Measurements from ENCODE around the gene ASRGL1. TPM values are rescaled to one million over a fixed set of nuclear protein-coding genes. Genes with fewer than 3 reads are reported as not detected.

The ASRGL1 gene
- total RNA-seq, 2 donors from 2014 or later, result 1.3 to 2.2 TPM

DNA sequence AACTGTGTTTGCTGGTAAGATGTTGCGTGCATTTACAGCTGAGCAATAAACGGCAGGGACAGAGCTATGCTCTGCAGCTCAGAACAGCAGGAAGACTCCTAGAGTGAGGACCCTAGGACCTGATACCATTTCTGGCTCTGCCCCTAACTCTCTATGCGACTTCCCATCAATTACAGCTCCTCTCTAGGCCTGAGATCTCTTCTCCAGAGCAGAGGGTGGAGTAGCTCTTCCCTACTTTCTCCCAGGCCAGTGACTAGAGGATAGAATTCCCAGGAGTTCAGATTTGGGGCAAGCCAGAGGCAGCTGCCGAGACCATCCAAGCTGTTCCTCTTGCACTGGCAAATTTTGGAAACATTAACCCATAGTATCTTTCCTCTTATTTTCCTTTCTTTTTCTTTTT, 68.8 kb downstream of the ASRGL1 start:
- Mint-ChIP-seq H3K4me3 (no peak overlapping the region), H3K36me3 (ENCODE audit: low read depth) (no peaks in the 10 kb centered on the region), H3K9me3 (no peaks in the 10 kb centered on the region), H3K27ac (no peak overlapping the region), H3K4me1 (peaks cover 11% of the 10 kb centered on the region), H3K27me3 (no peaks in the 10 kb centered on the region)
- no peak for ATAC-seq (replicated peaks)

DNA sequence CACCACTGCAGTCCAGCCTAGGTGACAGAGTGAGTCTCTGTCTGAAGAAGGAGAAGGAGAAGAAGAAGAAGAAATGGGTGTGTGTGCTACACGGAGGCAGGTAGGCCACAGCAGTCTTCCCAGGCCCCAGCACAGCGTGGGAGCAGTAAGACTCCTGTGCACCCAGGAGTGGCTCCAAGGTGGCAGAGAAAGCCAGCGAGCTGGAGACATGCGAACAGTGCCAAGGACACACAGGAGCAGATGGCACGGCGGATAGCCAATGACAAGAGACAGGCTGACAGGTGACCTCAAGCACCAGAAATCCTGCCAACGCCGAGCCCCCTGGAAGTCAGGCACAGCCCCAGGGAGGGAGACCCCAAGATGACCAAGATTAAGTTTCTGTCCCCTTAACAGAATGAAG, 72.6 kb downstream of the ASRGL1 start:
- no peaks in the 10 kb centered on the region for H3K9me3 Mint-ChIP-seq
- no peaks in the 10 kb centered on the region for H3K4me1 Mint-ChIP-seq
- no peak overlapping the region for H3K4me3 Mint-ChIP-seq
- no peak overlapping the region for H3K27ac Mint-ChIP-seq
- H3K27me3 Mint-ChIP-seq, result no peaks in the 10 kb centered on the region
- no peaks in the 10 kb centered on the region for H3K36me3 Mint-ChIP-seq (ENCODE audit: low read depth)
- ATAC-seq (replicated peaks), result no peak

- Mint-ChIP-seq H3K4me1 (no peaks in the 10 kb centered on the region), H3K27ac (no peak overlapping the region), H3K9me3 (no peaks in the 10 kb centered on the region), H3K27me3 (no peaks in the 10 kb centered on the region), H3K36me3 (ENCODE audit: low read depth) (no peaks in the 10 kb centered on the region), H3K4me3 (no peak overlapping the region)
- no peak for ATAC-seq (replicated peaks)
Observed at GRCh38 chr11:62410972-62411371, 73.7 kb downstream of the ASRGL1 start.

- ATAC-seq (replicated peaks), result no peak
- H3K27me3 Mint-ChIP-seq, result no peaks in the 10 kb centered on the region
- H3K4me1 Mint-ChIP-seq, result no peaks in the 10 kb centered on the region
- H3K36me3 Mint-ChIP-seq (ENCODE audit: low read depth), result no peaks in the 10 kb centered on the region
- no peak overlapping the region for H3K27ac Mint-ChIP-seq
- H3K4me3 Mint-ChIP-seq, result no peak overlapping the region
- no peaks in the 10 kb centered on the region for H3K9me3 Mint-ChIP-seq
Observed at GRCh38 chr11:62411524-62411923, 74.3 kb downstream of the ASRGL1 start.

DNA sequence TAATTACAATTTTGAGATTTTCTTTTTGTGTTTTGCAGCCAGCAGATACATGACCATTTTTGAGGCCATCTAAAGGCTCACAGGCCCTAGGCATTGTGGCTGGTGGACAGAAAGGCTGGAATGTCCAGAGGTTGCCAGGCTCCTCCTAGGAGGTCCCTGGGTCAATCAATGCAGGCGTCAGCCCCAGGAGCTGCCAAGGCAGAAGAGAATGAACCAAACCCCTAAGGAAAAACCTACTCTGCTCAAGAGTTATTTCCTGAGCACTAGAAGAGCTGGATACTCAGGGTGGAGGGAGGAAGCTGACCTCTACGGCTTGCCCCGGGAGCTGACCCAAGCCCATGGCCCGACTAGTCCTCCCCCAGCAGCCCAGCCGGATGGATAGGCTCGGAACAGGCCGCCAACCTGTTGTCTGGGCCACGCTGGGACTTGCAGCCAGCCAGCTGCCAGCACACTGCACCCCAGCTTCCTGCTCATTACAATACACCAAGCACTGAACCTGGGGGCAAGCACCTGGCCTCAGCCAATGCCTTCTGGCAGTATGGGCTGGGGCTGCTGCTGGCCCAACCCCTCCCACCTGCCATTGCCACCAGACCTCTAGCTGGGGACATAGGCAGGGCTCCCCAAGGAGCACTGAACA, 75.9 kb downstream of the ASRGL1 start:
- Mint-ChIP-seq H3K4me3 (no peak overlapping the region), H3K4me1 (no peaks in the 10 kb centered on the region), H3K27ac (no peak overlapping the region), H3K9me3 (no peaks in the 10 kb centered on the region), H3K27me3 (no peaks in the 10 kb centered on the region), H3K36me3 (ENCODE audit: low read depth) (no peaks in the 10 kb centered on the region)
- no peak for ATAC-seq (replicated peaks)

DNA sequence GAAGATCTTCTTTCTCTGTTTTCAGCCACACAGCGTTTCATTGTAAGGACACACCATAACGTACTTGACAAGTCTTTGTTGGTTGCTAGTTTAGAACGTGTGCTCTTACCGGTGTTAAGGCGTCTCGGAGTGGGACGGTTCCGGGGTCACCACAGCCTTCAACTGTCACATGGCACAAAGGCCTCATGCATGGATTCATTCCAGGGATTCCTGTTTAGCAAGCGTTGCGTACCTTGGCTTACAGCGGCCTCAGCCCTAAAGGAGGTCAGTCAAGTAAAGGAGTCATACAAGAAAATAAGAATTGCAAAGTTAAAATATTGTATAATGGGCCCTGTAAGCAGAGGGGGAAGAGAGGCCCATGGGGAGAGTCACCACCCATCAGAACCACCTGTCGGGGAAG, 79.3 kb downstream of the ASRGL1 start:
- Mint-ChIP-seq H3K27ac (no peak overlapping the region), H3K4me1 (no peaks in the 10 kb centered on the region), H3K36me3 (ENCODE audit: low read depth) (no peaks in the 10 kb centered on the region), H3K4me3 (no peak overlapping the region), H3K9me3 (no peaks in the 10 kb centered on the region), H3K27me3 (no peaks in the 10 kb centered on the region)
- ATAC-seq (replicated peaks), result no peak

- no peaks in the 10 kb centered on the region for H3K9me3 Mint-ChIP-seq
- H3K4me3 Mint-ChIP-seq, result no peak overlapping the region
- no peaks in the 10 kb centered on the region for H3K27me3 Mint-ChIP-seq
- ATAC-seq (replicated peaks), result no peak
- H3K4me1 Mint-ChIP-seq, result no peaks in the 10 kb centered on the region
- no peak overlapping the region for H3K27ac Mint-ChIP-seq
- H3K36me3 Mint-ChIP-seq (ENCODE audit: low read depth), result no peaks in the 10 kb centered on the region
Observed at GRCh38 chr11:62418136-62418535, 80.9 kb downstream of the ASRGL1 start.

DNA sequence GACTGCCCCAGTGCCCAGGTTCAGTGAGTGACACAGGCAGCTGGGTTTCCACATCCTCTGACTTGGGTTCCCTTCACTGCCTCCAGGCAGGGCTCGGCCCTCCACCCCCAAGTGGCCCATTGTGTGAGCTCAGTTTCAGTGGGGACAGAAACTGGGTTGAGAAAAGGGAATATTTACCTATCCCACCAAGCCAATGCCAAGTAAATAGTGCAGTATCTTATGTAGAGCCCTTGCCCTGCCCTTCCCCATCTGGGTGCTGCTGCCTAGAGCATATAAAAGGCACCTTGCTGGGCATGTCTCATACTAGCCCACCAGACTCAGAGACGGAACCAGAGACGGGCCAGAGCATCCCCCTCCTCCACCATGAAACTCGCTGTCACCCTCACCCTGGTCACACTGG, 81.5 kb downstream of the ASRGL1 start, which contains the start of gene SCGB1A1:
TSS of gene SCGB1A1 (plus strand) at position 301 of the 400 bp plus-strand sequence. CDS start at position 364, 63 bp downstream.
- Mint-ChIP-seq H3K4me1 (no peaks in the 10 kb centered on the region), H3K27me3 (no peaks in the 10 kb centered on the region), H3K4me3 (no peak within 1 kb of the TSS), H3K27ac (peak within 1 kb of the TSS; percentile 46), H3K9me3 (no peaks in the 10 kb centered on the region), H3K36me3 (ENCODE audit: low read depth) (no peaks in the 10 kb centered on the region)
- ATAC-seq (replicated peaks), result no peak

DNA sequence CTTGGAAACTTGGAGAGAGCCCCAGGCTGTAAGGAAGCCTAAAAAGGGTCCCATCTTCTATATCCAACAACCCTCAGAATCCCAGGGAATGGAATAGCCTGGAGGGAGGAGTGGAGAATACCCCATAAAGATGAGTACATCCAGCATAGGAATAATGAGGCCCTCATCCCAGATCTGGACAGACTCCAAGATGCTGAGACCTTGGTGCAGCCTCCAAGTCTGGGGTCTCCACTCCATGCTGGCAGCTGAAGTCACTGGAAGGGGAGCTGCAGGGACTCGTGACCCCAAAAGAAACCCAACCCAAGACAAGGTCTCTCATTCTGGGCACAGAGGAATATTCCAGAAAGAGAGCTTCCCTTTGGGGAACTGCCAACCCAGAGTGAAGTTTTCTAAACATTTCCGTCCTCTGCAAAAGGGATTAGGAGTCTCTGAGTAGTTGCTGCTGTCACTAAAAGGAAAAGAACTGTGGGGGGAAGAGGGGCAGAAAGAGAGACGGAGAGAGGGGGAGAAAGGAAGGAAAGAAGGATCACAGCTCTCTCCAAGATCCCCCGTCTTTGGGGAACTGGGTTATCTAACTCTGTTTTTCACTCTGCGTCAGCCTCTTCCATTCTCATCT, 82.2 kb downstream of the ASRGL1 start:
- Mint-ChIP-seq H3K4me1 (no peaks in the 10 kb centered on the region), H3K27me3 (no peaks in the 10 kb centered on the region), H3K4me3 (no peak overlapping the region), H3K27ac (peak overlapping the region; percentile 46), H3K36me3 (ENCODE audit: low read depth) (no peaks in the 10 kb centered on the region), H3K9me3 (no peaks in the 10 kb centered on the region)
- no peak for ATAC-seq (replicated peaks)

GRCh38 chr11:62419943-62420342, 82.7 kb downstream of the ASRGL1 start:
- Mint-ChIP-seq H3K27me3 (no peaks in the 10 kb centered on the region), H3K4me3 (no peak overlapping the region), H3K4me1 (no peaks in the 10 kb centered on the region), H3K36me3 (ENCODE audit: low read depth) (no peaks in the 10 kb centered on the region), H3K9me3 (no peaks in the 10 kb centered on the region), H3K27ac (no peak overlapping the region)
- no peak for ATAC-seq (replicated peaks)

DNA sequence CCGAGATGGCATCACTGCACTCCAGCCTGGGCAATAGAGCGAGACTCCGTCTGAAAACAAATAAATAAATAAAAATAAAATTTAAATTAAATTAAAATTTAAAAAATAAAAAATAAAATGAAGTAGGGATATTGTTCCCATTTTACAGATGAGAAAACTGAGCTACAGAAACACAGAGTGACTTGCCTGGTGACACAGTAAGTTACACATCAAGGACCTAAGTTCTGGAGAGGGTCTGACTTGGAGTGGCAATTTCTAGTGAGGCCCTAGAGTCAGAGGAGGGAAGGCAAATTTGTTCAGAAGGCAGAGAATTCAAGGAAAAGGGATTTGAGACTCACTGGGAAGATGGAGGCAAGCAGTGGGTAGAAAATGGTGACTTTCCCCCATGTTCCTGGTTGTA, 83.6 kb downstream of the ASRGL1 start:
- Mint-ChIP-seq H3K4me3 (no peak overlapping the region), H3K27ac (peak overlapping the region; percentile 18), H3K36me3 (ENCODE audit: low read depth) (no peaks in the 10 kb centered on the region), H3K4me1 (no peaks in the 10 kb centered on the region), H3K27me3 (no peaks in the 10 kb centered on the region), H3K9me3 (no peaks in the 10 kb centered on the region)
- ATAC-seq (replicated peaks), result no peak

- no peaks in the 10 kb centered on the region for H3K27me3 Mint-ChIP-seq
- ATAC-seq (replicated peaks), result no peak
- H3K4me1 Mint-ChIP-seq, result peaks cover 6% of the 10 kb centered on the region
- no peak overlapping the region for H3K27ac Mint-ChIP-seq
- no peaks in the 10 kb centered on the region for H3K36me3 Mint-ChIP-seq (ENCODE audit: low read depth)
- no peaks in the 10 kb centered on the region for H3K9me3 Mint-ChIP-seq
- H3K4me3 Mint-ChIP-seq, result no peak overlapping the region
Observed at GRCh38 chr11:62421996-62422395, 84.7 kb downstream of the ASRGL1 start.

GRCh38 chr11:62423012-62423411, 85.8 kb downstream of the ASRGL1 start:
- no peak for ATAC-seq (replicated peaks)
- Mint-ChIP-seq H3K4me3 (no peak overlapping the region), H3K36me3 (ENCODE audit: low read depth) (no peaks in the 10 kb centered on the region), H3K9me3 (no peaks in the 10 kb centered on the region), H3K4me1 (peaks cover 13% of the 10 kb centered on the region), H3K27me3 (no peaks in the 10 kb centered on the region), H3K27ac (no peak overlapping the region)

- no peaks in the 10 kb centered on the region for H3K9me3 Mint-ChIP-seq
- H3K36me3 Mint-ChIP-seq (ENCODE audit: low read depth), result no peaks in the 10 kb centered on the region
- H3K4me3 Mint-ChIP-seq, result peak overlapping the region; percentile 75
- no peaks in the 10 kb centered on the region for H3K27me3 Mint-ChIP-seq
- peaks cover 23% of the 10 kb centered on the region for H3K4me1 Mint-ChIP-seq
- peak overlapping the region; percentile 91 for H3K27ac Mint-ChIP-seq
- ATAC-seq (replicated peaks), result peak; percentile 80
Observed at GRCh38 chr11:62427630-62428233, 90.5 kb downstream of the ASRGL1 start.

DNA sequence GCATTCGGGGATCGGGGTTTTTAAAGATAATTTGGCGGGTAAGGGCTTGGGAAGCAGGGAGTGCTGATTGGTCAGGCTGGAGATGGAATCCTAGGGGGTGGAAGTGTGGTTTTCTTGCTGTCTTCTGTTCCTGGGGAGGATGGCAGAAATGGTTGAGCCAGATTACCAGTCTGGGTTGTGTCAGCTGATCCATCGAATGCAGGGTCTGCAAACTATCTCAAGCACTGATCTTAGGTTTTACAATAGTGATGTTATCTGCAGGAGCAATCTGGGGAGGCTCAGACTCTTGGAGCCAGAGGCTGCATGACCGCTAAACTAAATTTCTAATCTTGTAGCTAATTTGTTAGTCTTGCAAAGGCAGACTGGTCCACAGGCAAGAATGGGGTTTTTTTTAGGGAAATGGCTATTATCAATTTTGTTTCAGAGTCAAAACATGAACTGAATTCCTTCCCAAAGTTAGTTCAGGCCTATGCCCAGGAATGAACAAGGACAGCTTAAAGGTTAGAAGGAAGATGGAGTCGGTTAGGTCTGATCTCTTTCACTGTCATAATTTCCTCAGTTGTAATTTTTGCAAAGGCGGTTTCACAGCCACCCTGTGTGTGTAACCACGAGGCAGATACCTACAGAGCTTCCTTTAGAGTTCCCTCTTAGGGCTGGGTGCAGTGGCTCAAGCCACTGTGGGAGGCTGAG, 91.8 kb downstream of the ASRGL1 start:
- no peak overlapping the region for H3K4me3 Mint-ChIP-seq
- H3K36me3 Mint-ChIP-seq (ENCODE audit: low read depth), result no peaks in the 10 kb centered on the region
- no peak for ATAC-seq (replicated peaks)
- H3K27me3 Mint-ChIP-seq, result no peaks in the 10 kb centered on the region
- H3K4me1 Mint-ChIP-seq, result peaks cover 23% of the 10 kb centered on the region
- peak overlapping the region; percentile 91 for H3K27ac Mint-ChIP-seq
- H3K9me3 Mint-ChIP-seq, result no peaks in the 10 kb centered on the region
